CD4-positive, alpha-beta T cell treated with Interleukin-15 for 4 hours (primary cell): Measurements from ENCODE around the gene SCIMP.
A peak's percentile ranks its signal among the peaks of the same experiment; 100 is the strongest.
"Not testable (repeated sequence)": the region's sequence is repeated elsewhere in the genome, so short reads cannot be mapped to it uniquely, and the experiment has no call there.

ENCODE experiments used
- DNase-seq: peaks from one replicate; pipeline ENCODE4 v3.0.0-alpha.2; 2020; ENCODE audit warnings: low spot score

The SCIMP gene

GRCh38 chr17:5184288-5184687 is 50.4 kb downstream of the SCIMP start:
- DNase-seq = peak; percentile 31

- DNase-seq = no peak
These were observed 51.3 kb downstream of the SCIMP start for GRCh38 chr17:5183410-5183793.

- DNase-seq = no peak
These were observed 51.9 kb downstream of the SCIMP start for GRCh38 chr17:5182597-5183409.

- DNase-seq = no peak
These were observed 53.0 kb downstream of the SCIMP start for GRCh38 chr17:5181509-5182305.

GRCh38 chr17:5179003-5179402 is 55.7 kb downstream of the SCIMP start:
- DNase-seq = no peak

GRCh38 chr17:5175027-5175426 is 59.6 kb downstream of the SCIMP start:
- DNase-seq = not testable (repeated sequence)

DNA sequence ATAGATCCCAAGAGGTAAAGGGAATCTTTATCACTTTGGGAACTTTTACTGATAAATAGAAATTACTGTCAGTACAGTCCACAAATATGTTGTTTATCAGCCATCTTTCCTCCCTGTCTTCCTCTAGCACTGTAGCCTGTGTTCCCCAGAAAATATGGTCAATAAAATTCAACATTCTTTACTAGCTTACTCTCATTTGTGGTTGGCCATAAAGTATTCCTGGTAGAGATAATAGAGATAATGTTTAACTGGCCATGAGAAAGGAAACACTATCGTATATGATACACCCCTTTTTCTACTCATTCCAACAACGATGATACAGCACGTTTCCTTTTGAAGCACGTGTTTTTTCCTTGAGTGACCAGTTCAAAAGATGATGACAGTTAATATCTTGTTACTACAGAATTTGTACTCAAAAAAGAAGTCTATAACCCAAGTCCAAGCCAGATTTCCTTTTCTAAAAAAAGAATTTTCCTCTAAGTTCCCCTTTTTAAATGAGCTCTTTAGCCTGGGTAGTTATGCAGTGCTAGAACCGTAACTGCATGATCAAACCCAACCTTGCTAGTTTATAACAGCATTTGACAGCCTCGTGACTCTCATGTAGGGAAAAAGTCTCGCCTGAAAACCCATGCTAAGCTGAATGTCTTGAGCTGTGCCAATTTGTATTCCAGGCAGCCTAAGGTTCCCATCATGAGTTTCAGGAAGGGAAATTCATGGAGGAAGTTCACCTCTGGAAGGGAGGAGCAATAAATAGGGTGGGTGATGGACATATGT is 68.7 kb downstream of the SCIMP start:
- not testable (repeated sequence) for DNase-seq

DNA sequence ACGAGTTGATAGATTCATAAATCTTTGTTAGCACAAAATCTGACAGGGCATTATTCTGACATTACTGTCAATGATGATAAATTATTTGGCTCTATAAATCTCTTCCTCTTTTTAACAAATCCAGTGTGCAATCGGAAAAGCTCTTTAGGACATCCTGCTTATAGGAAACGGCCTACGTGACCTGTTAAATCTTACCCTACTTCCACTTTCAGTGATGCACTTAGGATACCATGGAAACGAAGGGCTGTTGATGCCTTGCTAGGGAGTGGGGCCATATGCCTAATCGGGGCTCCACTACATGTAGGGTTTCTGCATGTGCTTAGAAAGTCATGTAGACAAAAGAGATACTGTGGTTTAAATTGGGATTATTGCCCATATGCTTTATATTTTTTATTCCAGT is 70.2 kb downstream of the SCIMP start:
- DNase-seq = no peak

DNA sequence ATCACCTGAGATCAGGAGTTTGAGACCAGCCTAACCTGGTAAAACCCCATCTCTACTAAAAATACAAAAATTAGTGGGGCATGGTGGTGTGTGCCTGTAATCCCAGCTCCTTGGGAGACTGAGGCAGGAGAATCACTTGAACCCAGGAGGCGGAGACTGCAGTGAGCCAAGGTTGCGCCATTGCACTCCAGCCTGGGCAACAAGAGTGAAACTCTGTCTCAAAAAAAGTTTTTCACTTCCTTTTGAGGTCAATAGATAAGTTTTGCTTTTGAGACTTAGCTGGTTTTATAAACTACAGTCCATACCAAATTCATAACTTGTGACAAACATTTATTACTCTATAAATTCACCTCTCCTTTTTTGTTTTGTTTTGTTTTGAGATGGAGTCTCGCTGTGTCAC is 72.9 kb downstream of the SCIMP start:
- DNase-seq = not testable (repeated sequence)

GRCh38 chr17:5160702-5161101 is 74.0 kb downstream of the SCIMP start:
- DNase-seq = not testable (repeated sequence)
